ENCODE results near the gene ACSS3.

ACSS3 gene

DNA sequence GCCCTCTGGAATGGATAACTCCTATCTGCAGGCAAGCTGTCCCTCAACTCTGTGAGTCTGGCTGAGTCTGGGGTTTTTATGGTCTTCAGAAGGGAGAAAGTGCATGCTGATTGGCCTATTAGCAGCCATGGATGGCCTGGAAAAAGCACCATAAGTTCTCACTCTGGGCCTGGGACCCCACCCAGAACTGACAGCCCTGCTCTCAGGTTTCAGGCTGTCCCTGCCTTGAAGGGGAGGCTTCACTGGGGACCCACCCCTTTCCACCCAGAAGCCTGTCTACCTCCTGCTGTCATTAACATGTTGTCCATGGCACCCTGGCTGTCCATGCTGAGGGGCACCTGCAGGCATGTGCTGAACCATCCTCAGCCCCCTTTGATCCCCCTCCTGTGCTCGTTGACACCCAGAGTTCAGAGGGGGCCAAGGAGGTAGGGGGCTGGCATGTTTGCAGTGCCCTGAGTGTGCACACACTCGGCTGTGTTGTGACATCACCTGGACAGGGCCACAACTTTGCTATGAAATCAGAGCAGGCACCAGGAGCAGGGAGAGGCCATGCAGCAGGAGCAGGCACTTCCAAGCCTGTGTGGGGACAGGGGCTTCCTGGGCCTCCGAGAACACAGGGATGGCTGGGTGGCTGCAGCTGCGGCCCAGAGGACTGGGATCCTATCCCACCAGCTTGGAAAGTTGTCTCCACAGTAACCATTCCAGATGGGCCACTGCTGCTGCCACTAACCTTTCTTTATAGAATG is 84.7 kb downstream of the ACSS3 start:
- DNase-seq (ENCODE audit: low read depth) = no peak
- no peak overlapping the region for H3K4me3 ChIP-seq (ENCODE audit: control insufficient read depth, low read depth, low read length)
- TF ChIP-seq CTCF (IDR thresholded peaks at IDR 0.05; ENCODE audit: control insufficient read depth, insufficient read depth, low read depth, low read length, missing control alignments) = no peak

GRCh38 chr12:81164827-81165226 is 86.9 kb downstream of the ACSS3 start:
- DNase-seq (ENCODE audit: low read depth) = no peak
- no peak overlapping the region for H3K4me3 ChIP-seq (ENCODE audit: control insufficient read depth, low read depth, low read length)
- TF ChIP-seq CTCF (IDR thresholded peaks at IDR 0.05; ENCODE audit: control insufficient read depth, insufficient read depth, low read depth, low read length, missing control alignments) = no peak

DNA sequence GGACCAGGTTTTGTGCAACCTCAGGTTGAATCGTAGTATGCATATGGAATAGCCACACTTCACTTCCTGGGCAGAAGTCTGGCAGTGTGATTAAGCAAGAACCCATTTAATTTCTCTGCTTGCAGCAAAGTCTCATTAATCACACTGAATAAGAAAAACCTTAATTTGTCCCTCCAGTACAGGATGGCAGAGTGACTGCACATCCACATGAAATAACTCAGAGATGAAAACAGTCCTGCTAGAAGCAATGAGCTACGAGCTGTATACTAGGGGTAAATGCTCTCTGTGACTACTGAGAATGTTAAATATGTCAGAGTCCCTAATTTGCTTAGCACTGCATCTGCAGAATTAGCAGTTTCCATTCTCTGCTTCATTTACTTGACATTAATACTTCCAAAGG is 88.9 kb downstream of the ACSS3 start:
- DNase-seq (ENCODE audit: low read depth) = no peak
- no peak for TF ChIP-seq CTCF (IDR thresholded peaks at IDR 0.05; ENCODE audit: control insufficient read depth, insufficient read depth, low read depth, low read length, missing control alignments)
- no peak overlapping the region for H3K4me3 ChIP-seq (ENCODE audit: control insufficient read depth, low read depth, low read length)

- DNase-seq (ENCODE audit: low read depth) = no peak
- H3K4me3 ChIP-seq (ENCODE audit: control insufficient read depth, low read depth, low read length) = no peak overlapping the region
- TF ChIP-seq CTCF (IDR thresholded peaks at IDR 0.05; ENCODE audit: control insufficient read depth, insufficient read depth, low read depth, low read length, missing control alignments) = no peak
Measured at GRCh38 chr12:81167694-81168093, 89.8 kb downstream of the ACSS3 start.

DNA sequence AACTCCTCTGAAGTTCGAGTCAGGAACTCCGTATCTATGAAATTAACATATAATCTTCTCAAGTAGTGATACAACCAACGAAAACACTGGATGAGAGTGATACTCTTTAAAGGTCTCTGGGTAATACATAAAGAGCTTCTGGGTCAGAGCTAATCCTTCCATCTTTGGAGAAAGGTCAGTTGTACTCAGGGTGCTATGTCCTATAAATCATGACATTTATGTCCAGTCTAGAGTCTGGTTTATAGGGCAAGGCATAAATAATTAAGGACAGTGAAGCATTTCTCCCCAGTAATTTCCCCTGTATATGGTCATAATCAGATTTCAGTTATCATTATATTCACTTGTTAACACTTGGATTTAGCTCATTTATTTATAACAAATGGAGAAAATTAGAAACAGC is 90.6 kb downstream of the ACSS3 start:
- TF ChIP-seq CTCF (IDR thresholded peaks at IDR 0.05; ENCODE audit: control insufficient read depth, insufficient read depth, low read depth, low read length, missing control alignments) = no peak

GRCh38 chr12:81170072-81170471 is 92.2 kb downstream of the ACSS3 start:
- no peak overlapping the region for H3K4me3 ChIP-seq (ENCODE audit: control insufficient read depth, low read depth, low read length)
- DNase-seq (ENCODE audit: low read depth) = no peak
- TF ChIP-seq CTCF (IDR thresholded peaks at IDR 0.05; ENCODE audit: control insufficient read depth, insufficient read depth, low read depth, low read length, missing control alignments) = no peak

More for the DNA sequence above, 90.6 kb downstream of the ACSS3 start:
- no peak overlapping the region for H3K4me3 ChIP-seq (ENCODE audit: control insufficient read depth, low read depth, low read length)
- DNase-seq (ENCODE audit: low read depth) = no peak
